GM19324 (cell line): ENCODE measurements around the gene PRUNE2.

ENCODE experiments used
- ATAC-seq: cut with Tn5 transposase; IDR thresholded peaks from one replicate; pipeline ENCODE4 v1.9.1; 2021; ENCODE audit warnings: mild to moderate bottlenecking, moderate library complexity; ENCODE audit not compliant: unreplicated experiment, low FRiP score

PRUNE2 gene

GRCh38 chr9:76904661-76905457 lies 1.1 kb downstream of the PRUNE2 start:
- ATAC-seq, result no peak

GRCh38 chr9:76902395-76902794 lies 3.5 kb downstream of the PRUNE2 start:
- no peak for ATAC-seq

GRCh38 chr9:76901801-76902200 lies 4.1 kb downstream of the PRUNE2 start:
- no peak for ATAC-seq

- ATAC-seq, result no peak
These were observed 5.0 kb downstream of the PRUNE2 start for GRCh38 chr9:76900884-76901440.

- ATAC-seq, result no peak
These were observed 7.1 kb downstream of the PRUNE2 start for GRCh38 chr9:76898786-76899185.

- no peak for ATAC-seq
These were observed 7.9 kb downstream of the PRUNE2 start for GRCh38 chr9:76897804-76898525.

- ATAC-seq, result no peak
These were observed 9.9 kb downstream of the PRUNE2 start for GRCh38 chr9:76896035-76896434.

- no peak for ATAC-seq
These were observed 10.7 kb downstream of the PRUNE2 start for GRCh38 chr9:76895186-76895585.

- no peak for ATAC-seq
These were observed 11.7 kb downstream of the PRUNE2 start for GRCh38 chr9:76894198-76894597.

GRCh38 chr9:76893395-76893932 lies 12.4 kb downstream of the PRUNE2 start:
- no peak for ATAC-seq

- no peak for ATAC-seq
These were observed 14.0 kb downstream of the PRUNE2 start for GRCh38 chr9:76891874-76892273.

GRCh38 chr9:76891279-76891678 lies 14.6 kb downstream of the PRUNE2 start:
- no peak for ATAC-seq

GRCh38 chr9:76887951-76888350 lies 18.0 kb downstream of the PRUNE2 start:
- ATAC-seq, result no peak

- ATAC-seq, result peak; percentile 55
These were observed 18.7 kb downstream of the PRUNE2 start for GRCh38 chr9:76887003-76887821.

GRCh38 chr9:76886318-76886717 lies 19.6 kb downstream of the PRUNE2 start:
- ATAC-seq, result no peak

- no peak for ATAC-seq
These were observed 21.1 kb downstream of the PRUNE2 start for GRCh38 chr9:76884823-76885222.

GRCh38 chr9:76883341-76883855 lies 22.5 kb downstream of the PRUNE2 start:
- no peak for ATAC-seq

- ATAC-seq, result peak; percentile 45
These were observed 23.2 kb downstream of the PRUNE2 start for GRCh38 chr9:76882686-76883085.

- ATAC-seq, result no peak
These were observed 25.7 kb downstream of the PRUNE2 start for GRCh38 chr9:76880210-76880609.

- ATAC-seq, result no peak
These were observed 27.0 kb downstream of the PRUNE2 start for GRCh38 chr9:76878933-76879332.
